HG02884 (cell line): ENCODE results near the gene FAM193A.
"Not testable (repeated sequence)": the region's sequence is repeated elsewhere in the genome, so short reads cannot be mapped to it uniquely, and the experiment has no call there.

Experiments
- ATAC-seq: cut with Tn5 transposase; IDR thresholded peaks from one replicate; pipeline ENCODE4 v1.9.1; 2021; ENCODE audit warnings: mild to moderate bottlenecking, moderate library complexity; ENCODE audit not compliant: unreplicated experiment

The FAM193A gene

GRCh38 chr4:2607822-2608221 is 71.4 kb downstream of the FAM193A start:
- ATAC-seq, result no peak

GRCh38 chr4:2608291-2608690 is 71.8 kb downstream of the FAM193A start:
- no peak for ATAC-seq

- ATAC-seq, result no peak
Measured at GRCh38 chr4:2615821-2616220, 79.4 kb downstream of the FAM193A start.

GRCh38 chr4:2617955-2618354 is 81.5 kb downstream of the FAM193A start:
- no peak for ATAC-seq

GRCh38 chr4:2618729-2619128 is 82.3 kb downstream of the FAM193A start:
- not testable (repeated sequence) for ATAC-seq

GRCh38 chr4:2619459-2619858 is 83.0 kb downstream of the FAM193A start:
- no peak for ATAC-seq

GRCh38 chr4:2621419-2621818 is 85.0 kb downstream of the FAM193A start:
- ATAC-seq, result no peak

- no peak for ATAC-seq
Measured at GRCh38 chr4:2623442-2623841, 87.0 kb downstream of the FAM193A start.

GRCh38 chr4:2624782-2625530 is 88.5 kb downstream of the FAM193A start:
- no peak for ATAC-seq

GRCh38 chr4:2626231-2626630 is 89.8 kb downstream of the FAM193A start:
- no peak for ATAC-seq

GRCh38 chr4:2630556-2631273 is 94.3 kb downstream of the FAM193A start:
- no peak for ATAC-seq

- ATAC-seq, result no peak
Measured at GRCh38 chr4:2634014-2634413, 97.6 kb downstream of the FAM193A start.

GRCh38 chr4:2636331-2636730 is 99.9 kb downstream of the FAM193A start:
- ATAC-seq, result no peak

GRCh38 chr4:2636994-2637393 is 100.5 kb downstream of the FAM193A start:
- ATAC-seq, result not testable (repeated sequence)

GRCh38 chr4:2637956-2638552 is 101.6 kb downstream of the FAM193A start:
- no peak for ATAC-seq

- no peak for ATAC-seq
Measured at GRCh38 chr4:2638730-2639129, 102.3 kb downstream of the FAM193A start.

- ATAC-seq, result no peak
Measured at GRCh38 chr4:2642968-2643367, 106.5 kb downstream of the FAM193A start.

- no peak for ATAC-seq
Measured at GRCh38 chr4:2643555-2643954, 107.1 kb downstream of the FAM193A start.

- no peak for ATAC-seq
Measured at GRCh38 chr4:2646396-2647149, 110.1 kb downstream of the FAM193A start.

GRCh38 chr4:2647403-2648158 is 111.1 kb downstream of the FAM193A start:
- ATAC-seq, result no peak
